Stimulated activated CD8-positive, alpha-beta memory T cell treated with anti-CD3 and anti-CD28 coated beads, Interleukin-7, amount 100 ng/mL, for 1 hour (primary cell): Measurements from ENCODE around the gene PSMG2.

Experiments
- DNase-seq, 2 donors: peaks; one replicate each; pipeline ENCODE4 v3.0.0-alpha.2; 2020; ENCODE audit warnings: low read depth in 2 of 2

PSMG2 gene

GRCh38 chr18:12702221-12703095 lies at the start of gene PSMG2, which contains the start of gene CEP76:
Gene PSMG2 (plus strand): TSS chr18:12703042. CDS start chr18:12703108, 66 bp downstream.
Gene CEP76 (minus strand): TSS chr18:12702723. CDS start chr18:12702548, 175 bp downstream.
- peak; percentile 57 to 61 for DNase-seq

- DNase-seq = no peak
These were observed 47.9 kb upstream of the PSMG2 start for GRCh38 chr18:12654971-12655370.

GRCh38 chr18:12656605-12656937 lies 46.3 kb upstream of the PSMG2 start:
- no peak for DNase-seq

GRCh38 chr18:12656938-12657683 lies 45.7 kb upstream of the PSMG2 start:
- no peak for DNase-seq

GRCh38 chr18:12657684-12658425 lies 45.0 kb upstream of the PSMG2 start, which contains the start of gene SPIRE1:
Gene SPIRE1 (minus strand): TSS chr18:12658107. CDS start chr18:12657866, 241 bp downstream.
- no peak for DNase-seq

- no peak for DNase-seq
These were observed 44.3 kb upstream of the PSMG2 start for GRCh38 chr18:12658426-12659138.

- DNase-seq = no peak
These were observed 42.8 kb upstream of the PSMG2 start for GRCh38 chr18:12659904-12660605.

- no peak for DNase-seq
These were observed 34.8 kb upstream of the PSMG2 start for GRCh38 chr18:12668041-12668440.

- DNase-seq = no peak
These were observed 23.6 kb upstream of the PSMG2 start for GRCh38 chr18:12679183-12679786.

- DNase-seq = no peak
These were observed 16.7 kb upstream of the PSMG2 start for GRCh38 chr18:12686100-12686499.

- no peak for DNase-seq
These were observed 13.5 kb upstream of the PSMG2 start for GRCh38 chr18:12689256-12689850.

GRCh38 chr18:12692206-12692605 lies 10.6 kb upstream of the PSMG2 start:
- DNase-seq = no peak

GRCh38 chr18:12694032-12694431 lies 8.8 kb upstream of the PSMG2 start:
- no peak for DNase-seq

- no peak for DNase-seq
These were observed 3.1 kb upstream of the PSMG2 start for GRCh38 chr18:12699747-12700146.

- DNase-seq = no peak
These were observed 1.7 kb upstream of the PSMG2 start for GRCh38 chr18:12701161-12701560.

GRCh38 chr18:12703096-12703567 lies 290 bp downstream of the PSMG2 start:
- DNase-seq = no peak

- no peak for DNase-seq
These were observed 822 bp downstream of the PSMG2 start for GRCh38 chr18:12703664-12704063.

GRCh38 chr18:12711446-12711845 lies 8.6 kb downstream of the PSMG2 start:
- DNase-seq = no peak

- no peak for DNase-seq
These were observed 18.8 kb downstream of the PSMG2 start for GRCh38 chr18:12721495-12722275.
